Nucleus accumbens (tissue), 56 donors: ENCODE results near the gene ARHGEF19.
"Not testable (repeated sequence)": the region's sequence is repeated elsewhere in the genome, so short reads cannot be mapped to it uniquely, and the experiment has no call there.

Experiments used
- DNase-seq, 56 donors: peaks; one replicate each; lab custom pipeline; 2025; lab: John Stamatoyannopoulos, UW

The ARHGEF19 gene

DNA sequence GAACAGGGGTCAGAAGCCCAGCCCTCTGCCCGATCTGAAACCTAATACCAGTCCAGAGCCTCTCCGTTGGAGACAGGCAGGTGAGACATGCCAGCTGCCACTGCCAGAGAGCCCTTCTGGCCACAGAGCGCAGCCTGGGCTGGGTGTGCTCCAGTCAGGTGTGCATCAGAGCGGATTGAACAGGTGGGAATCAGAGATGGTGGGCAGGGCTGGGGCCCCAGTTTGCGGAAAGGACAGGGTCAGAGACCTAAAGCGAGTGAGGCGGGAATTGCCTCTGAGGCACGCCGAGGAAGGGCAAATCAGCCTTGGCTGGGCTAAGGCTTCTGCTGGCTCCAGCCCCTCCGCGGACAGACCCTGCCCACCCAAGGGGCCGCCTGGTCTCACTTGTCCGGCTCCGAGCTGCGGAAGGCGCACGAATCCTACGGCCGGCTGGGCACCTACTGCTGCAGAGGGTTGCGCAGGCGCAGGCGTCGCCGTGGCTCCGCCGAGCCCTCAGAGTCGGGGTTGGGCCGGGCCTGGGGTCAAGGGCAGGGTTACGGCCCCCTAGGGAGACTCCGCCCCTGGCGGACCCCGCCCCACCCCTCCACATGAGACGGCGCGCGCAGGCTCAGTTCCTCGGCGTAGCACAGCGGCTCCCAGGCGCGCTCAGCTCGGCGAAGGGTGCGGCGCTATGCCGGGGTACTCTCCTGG is 14.2 kb upstream of the ARHGEF19 start:
- DNase-seq, result peak in 14 of 56 donors; percentile 7 to 42 (median 18)

DNA sequence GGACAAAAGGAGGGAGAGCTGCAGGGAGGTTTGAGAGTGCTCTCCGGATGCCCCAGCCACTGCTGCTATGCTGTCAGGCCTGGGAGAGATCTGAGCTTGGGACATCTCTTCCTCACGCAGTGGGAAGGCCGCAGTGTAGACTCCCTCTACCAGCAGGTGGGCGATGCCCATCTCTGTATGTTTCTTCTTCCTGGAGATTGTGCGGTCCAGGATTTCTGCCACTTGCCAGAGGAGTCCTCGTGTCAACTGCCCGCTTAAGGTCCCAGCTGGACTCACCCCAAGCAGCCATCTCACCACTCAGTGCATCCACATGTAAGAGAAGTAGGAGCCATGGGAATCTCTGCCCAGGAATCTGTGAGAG is 13.7 kb upstream of the ARHGEF19 start:
- no peak for DNase-seq

DNA sequence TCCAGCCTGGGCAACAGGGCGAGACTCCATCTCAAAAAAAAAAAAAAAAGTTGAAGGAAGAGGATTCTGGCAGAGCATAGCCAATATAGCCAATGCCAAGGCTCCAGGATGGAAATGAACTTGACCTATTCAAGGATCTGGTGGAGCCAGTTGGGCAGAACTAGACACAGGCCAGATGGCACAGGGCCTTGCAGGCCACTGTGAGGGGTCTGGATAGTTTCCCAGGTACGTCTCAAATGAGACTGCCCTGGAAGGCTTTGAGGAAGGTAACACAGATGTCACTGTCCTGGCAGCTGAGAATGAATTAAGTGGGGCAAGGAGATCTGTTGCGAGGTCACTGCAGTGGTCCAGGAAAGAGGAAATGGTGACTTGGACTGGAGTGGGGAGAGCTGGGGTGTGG is 12.0 kb upstream of the ARHGEF19 start:
- no peak for DNase-seq

GRCh38 chr1:16222716-16223115 is 10.3 kb upstream of the ARHGEF19 start:
- not testable (repeated sequence) for DNase-seq

GRCh38 chr1:16221499-16221898 is 9.0 kb upstream of the ARHGEF19 start:
- no peak for DNase-seq

GRCh38 chr1:16219968-16220500 is 7.6 kb upstream of the ARHGEF19 start:
- DNase-seq, result no peak

DNA sequence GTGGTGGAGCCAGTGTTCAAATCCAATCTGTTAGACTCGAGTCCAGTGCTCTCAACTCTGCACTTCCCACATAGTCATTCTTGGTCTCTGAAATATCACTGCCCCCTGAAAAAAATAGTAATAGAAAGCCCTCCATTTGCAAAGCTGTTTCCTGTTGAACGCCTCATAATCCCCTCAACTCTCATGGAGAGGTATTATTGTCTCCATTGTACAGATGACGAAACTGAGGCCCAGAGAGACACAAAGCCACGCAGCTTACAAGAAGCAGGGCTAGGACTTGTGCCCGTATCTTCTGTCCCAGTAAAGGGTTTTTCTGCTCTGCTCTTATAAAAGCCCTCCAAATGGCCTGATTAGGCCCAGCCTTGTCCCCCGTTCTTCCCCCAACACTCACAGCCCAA is 6.2 kb upstream of the ARHGEF19 start:
- no peak for DNase-seq

- no peak for DNase-seq
These were observed 5.7 kb upstream of the ARHGEF19 start for GRCh38 chr1:16218014-16218673.

GRCh38 chr1:16217061-16217785 is 4.8 kb upstream of the ARHGEF19 start:
- DNase-seq, result peak; percentile 32 to 97 (median 86)

DNA sequence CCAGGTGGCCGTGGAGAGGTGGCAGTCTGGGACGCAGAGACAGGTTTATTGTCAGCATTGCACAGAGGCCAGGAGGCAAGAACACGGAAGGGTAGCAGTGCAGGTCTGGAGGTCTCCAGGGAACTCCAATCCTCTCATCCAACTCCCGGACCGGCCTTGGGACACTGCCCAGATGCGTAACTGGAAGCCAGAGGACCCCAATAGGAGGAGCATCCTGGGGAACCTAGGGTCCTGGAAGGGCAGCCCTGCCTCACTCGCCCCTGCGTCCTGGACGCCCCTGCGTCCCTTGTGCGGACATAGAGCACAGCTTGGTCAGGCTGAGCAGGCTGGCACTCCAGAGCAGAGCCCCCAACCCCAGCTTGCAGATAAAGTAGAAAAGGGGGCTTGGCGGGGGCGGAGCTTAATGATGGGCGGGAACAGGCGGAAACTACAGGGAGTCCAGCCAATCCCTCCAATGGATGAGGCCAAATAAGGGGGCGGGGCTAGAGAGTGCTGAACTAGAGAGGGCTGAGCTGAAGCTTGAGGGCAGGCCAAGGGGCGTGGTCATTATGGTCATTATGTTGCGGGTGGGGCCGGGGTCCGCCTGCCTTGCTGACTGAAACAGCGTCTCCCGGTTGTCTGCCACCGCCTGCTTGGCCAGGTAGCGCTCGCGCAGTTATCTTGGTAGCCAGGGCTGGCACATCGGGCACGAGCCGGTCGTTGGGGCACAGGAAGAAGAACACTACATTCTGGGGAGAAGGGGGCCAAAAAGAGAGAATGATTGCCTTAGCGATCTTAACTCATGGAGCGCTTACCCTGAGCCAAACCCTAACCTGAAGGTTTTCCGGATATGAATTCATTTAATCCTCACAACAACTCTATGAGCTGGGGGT is 3.7 kb upstream of the ARHGEF19 start:
- peak in 43 of 56 donors; percentile 5 to 81 (median 36) for DNase-seq

DNA sequence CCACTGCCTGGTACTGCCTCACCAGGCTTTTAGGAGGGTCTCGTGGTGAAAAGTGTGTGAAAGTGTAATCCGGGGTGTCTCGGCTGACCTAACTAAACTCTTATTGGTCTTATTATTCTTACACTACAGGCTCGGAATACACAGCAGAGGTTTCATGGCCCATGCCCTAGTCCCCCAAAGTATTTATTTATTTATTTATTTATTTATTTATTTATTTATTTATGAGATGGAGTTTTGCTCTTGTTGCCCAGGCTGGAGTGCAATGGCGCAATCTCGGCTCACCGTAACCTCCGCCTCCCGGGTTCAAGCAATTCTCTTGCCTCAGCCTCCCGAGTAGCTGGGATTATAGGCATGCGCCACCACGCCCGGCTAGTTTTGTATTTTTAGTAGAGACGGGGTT is 2.8 kb upstream of the ARHGEF19 start:
- not testable (repeated sequence) for DNase-seq

GRCh38 chr1:16213544-16213943 is 1.1 kb upstream of the ARHGEF19 start:
- DNase-seq, result not testable (repeated sequence)

DNA sequence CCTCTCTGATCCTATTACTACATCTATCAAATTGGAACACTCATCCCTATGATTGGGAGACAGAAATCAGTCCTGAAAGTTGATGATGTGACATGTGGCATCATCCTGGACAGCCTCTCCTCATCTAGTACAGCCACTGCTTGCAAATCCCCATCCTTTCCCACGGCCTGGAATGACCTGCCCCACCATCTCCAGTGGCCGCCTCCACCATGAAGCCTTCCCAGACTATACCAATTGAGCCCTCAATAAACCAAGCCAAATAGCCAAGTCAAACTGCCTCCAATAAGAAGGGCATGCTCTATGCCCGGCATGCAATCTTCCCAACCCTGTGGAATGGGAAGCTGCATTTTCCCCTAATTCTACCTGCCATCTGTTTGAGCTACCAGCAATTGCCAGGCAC is 561 bp upstream of the ARHGEF19 start:
- DNase-seq, result no peak

- DNase-seq, result no peak
These were observed 628 bp downstream of the ARHGEF19 start for GRCh38 chr1:16211824-16212223.

GRCh38 chr1:16210581-16210980 is 1.9 kb downstream of the ARHGEF19 start:
- no peak for DNase-seq

DNA sequence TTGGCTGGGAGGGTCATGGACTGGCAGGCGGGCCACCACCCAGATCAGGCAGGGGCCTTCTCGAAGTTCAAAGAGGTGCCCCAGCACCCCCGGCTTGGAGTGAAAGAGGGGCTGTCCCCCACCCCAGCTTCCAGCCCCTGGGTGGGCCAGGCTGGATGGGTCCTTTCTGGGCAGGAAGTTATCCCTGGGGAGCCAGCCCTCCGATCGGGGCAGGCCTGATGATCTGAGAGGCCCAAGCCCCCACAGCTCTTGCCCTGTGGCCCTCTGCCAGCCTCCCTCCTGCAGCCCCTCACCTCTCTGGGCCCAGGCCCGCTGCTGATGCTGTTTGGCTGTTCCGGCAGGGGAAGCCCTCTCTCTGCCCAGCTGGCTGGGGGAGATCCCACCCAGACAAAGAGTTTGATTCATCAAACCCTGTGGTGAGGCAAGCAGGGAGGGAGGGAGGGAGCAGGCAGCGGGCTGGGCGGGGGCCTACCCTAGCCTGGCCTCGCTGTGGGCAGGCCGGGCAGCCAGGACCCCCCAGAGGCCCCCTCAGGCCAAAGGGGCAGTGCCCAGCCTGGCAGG is 2.5 kb downstream of the ARHGEF19 start:
- DNase-seq, result peak in 41 of 56 donors; percentile 10 to 76 (median 38)

DNA sequence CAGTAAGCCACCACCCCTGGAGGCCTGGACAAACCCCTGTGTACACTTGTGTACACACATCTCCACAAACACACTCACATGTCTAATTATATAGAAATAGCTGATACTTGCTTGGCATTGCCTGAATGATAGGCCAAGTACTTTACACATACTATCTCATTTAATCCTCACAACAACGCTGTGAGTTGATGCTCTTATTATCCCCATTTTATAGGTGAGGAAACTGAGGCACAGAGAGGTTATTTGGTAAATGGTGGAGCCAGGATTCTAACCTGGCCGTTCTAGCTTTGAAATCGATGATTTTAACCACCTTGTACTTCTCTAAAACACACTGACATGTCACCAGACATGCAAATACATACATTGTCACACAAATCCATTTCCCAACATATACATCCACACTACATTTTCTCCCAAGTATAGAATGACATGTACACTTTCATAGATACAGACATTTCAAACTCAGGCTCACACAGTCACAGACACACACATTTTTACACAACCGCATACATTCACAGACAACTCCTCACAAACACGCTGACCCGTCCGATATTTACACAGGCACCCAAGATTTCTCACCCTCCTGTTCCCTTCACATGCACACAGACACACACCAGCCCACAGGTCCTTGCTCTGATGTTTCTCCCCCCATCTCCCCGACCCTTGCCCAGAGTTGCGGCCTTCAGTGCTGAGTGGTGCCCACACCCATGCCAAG is 3.2 kb downstream of the ARHGEF19 start:
- no peak for DNase-seq

GRCh38 chr1:16208270-16208987 is 4.0 kb downstream of the ARHGEF19 start:
- DNase-seq, result no peak
